HCT116 (cell line): ENCODE results near the gene GJB5. TPM values are rescaled to one million over a fixed set of nuclear protein-coding genes. Genes with fewer than 3 reads are reported as not detected.

ENCODE experiments used
- ATAC-seq: fragments of 200-7000 bp; cut with Tn5 transposase; 2 replicates; pipeline ENCODE4 v1.9.1; 2020; ENCODE audit warnings: mild to moderate bottlenecking, moderate library complexity
- BruUV-seq: library from RNA; stranded (reverse); fragments of 400-500 nt; replicated peaks from 2 replicates; lab custom pipeline; 2021; lab: Mats Ljungman, UMichigan
- CTCF ChIA-PET: fragments of 300-600 bp; sonication (Branson Sonifier 250); formaldehyde crosslinking; loops from one replicate; lab custom pipeline; 2021; ENCODE audit warnings: antibody characterized with exemption; lab: Charles Lee
- POLR2A ChIA-PET: fragments of 300-600, 350-600 bp; sonication (Branson Sonifier 250); formaldehyde crosslinking; loops from one replicate; lab custom pipeline; 2021; ENCODE audit warnings: antibody characterized with exemption; lab: Charles Lee
- RAD21 ChIA-PET, 2 experiments: fragments of 300-600 bp; sonication (Branson Sonifier 250); formaldehyde crosslinking; loops; one replicate each; lab custom pipeline; 2023; ENCODE audit warnings: low total read pairs in 2 of 2; ENCODE audit not compliant: uncharacterized antibody in 2 of 2, unreplicated experiment in 2 of 2, low non-redundant PET in 1 of 2; lab: Charles Lee
- DNase-seq: peaks from one replicate; pipeline ENCODE4 v3.0.0-alpha.2; 2010; ENCODE audit warnings: low read depth, low spot score
- H2AFZ ChIP-seq: fragments of 200-600 bp; shearing (Covaris generic), sonication (generic); 2 replicates; pipeline ENCODE4 v1.6.1; 2017; ENCODE audit warnings: low read depth, mixed run types, mixed read lengths, antibody characterized with exemption, low read length; ENCODE audit not compliant: poor library complexity, severe bottlenecking
- H3K27ac ChIP-seq: 2 replicates; pipeline ENCODE4 v1.5.1; 2012; ENCODE audit warnings: low read depth, low read length
- H3K27me3 ChIP-seq: fragments of 200-600 bp; sonication (generic); 2 replicates; pipeline ENCODE4 v1.6.1; 2016; ENCODE audit warnings: mixed run types, low read length, mixed read lengths; ENCODE audit not compliant: insufficient read depth
- H3K36me3 ChIP-seq, 2 experiments: fragments of 200-500 bp in 1 of 2; fragments of 200-600 bp in 1 of 2; sonication (Bioruptor generic) in 1 of 2; sonication (generic) in 1 of 2; 2 replicates each; pipeline versions ENCODE4 v1.5.1 to v1.6.1; 2014 to 2016; ENCODE audit warnings: low read length in 2 of 2, inconsistent platforms in 1 of 2, mixed read lengths in 1 of 2, mixed run types in 1 of 2; ENCODE audit not compliant: insufficient read depth in 2 of 2, control insufficient read depth in 1 of 2
- H3K4me1 ChIP-seq, 2 experiments: fragments of 200-600 bp in 1 of 2; sonication (generic) in 1 of 2; 2 replicates each; pipeline versions ENCODE4 v1.5.1 to v1.6.1; 2012 to 2017; ENCODE audit warnings: low read length in 2 of 2, inconsistent platforms in 1 of 2, mild to moderate bottlenecking in 1 of 2, mixed read lengths in 1 of 2, mixed run types in 1 of 2, moderate library complexity in 1 of 2; ENCODE audit not compliant: insufficient read depth in 2 of 2, control insufficient read depth in 1 of 2
- H3K4me2 ChIP-seq: fragments of 200-600 bp; sonication (generic); 2 replicates; pipeline ENCODE4 v1.6.1; 2017; ENCODE audit warnings: mixed run types, low read length, mixed read lengths
- H3K4me3 ChIP-seq, 2 experiments: fragments of 200-600 bp in 1 of 2; sonication (generic) in 1 of 2; replicated peaks in 1 of 2; 2 replicates each; pipeline ENCODE4 v1.5.1; 2011 to 2016; ENCODE audit warnings: low read length in 2 of 2, control low read depth in 1 of 2, low read depth in 1 of 2, mild to moderate bottlenecking in 1 of 2, mixed read lengths in 1 of 2, mixed run types in 1 of 2
- H3K79me2 ChIP-seq: fragments of 200-600 bp; sonication (generic); 2 replicates; pipeline ENCODE4 v1.6.1; 2017; ENCODE audit warnings: mild to moderate bottlenecking, mixed run types, low read length, moderate library complexity, mixed read lengths; ENCODE audit not compliant: insufficient read depth
- H3K9ac ChIP-seq: fragments of 200-600 bp; sonication (generic); 2 replicates; pipeline ENCODE4 v1.6.1; 2016; ENCODE audit warnings: low read length, mixed read lengths
- H3K9me2 ChIP-seq: fragments of 200-600 bp; sonication (generic), shearing (Covaris generic); 2 replicates; pipeline ENCODE4 v1.6.1; 2017; ENCODE audit warnings: mixed run types, mild to moderate bottlenecking, moderate library complexity; ENCODE audit not compliant: insufficient read depth
- H3K9me3 ChIP-seq, 2 experiments: fragments of 200-500 bp in 1 of 2; fragments of 200-600 bp in 1 of 2; sonication (Bioruptor generic) in 1 of 2; sonication (generic) in 1 of 2; 2 replicates each; pipeline ENCODE4 v1.6.1; 2014 to 2017; ENCODE audit warnings: low read length in 2 of 2, mixed read lengths in 2 of 2, inconsistent platforms in 1 of 2, low read depth in 1 of 2, mild to moderate bottlenecking in 1 of 2, mixed run types in 1 of 2, moderate library complexity in 1 of 2; ENCODE audit not compliant: control insufficient read depth in 1 of 2, insufficient read depth in 1 of 2
- H4K20me1 ChIP-seq: fragments of 200-600 bp; sonication (generic), shearing (Covaris generic); 2 replicates; pipeline ENCODE4 v1.6.1; 2017; ENCODE audit warnings: mixed run types, mild to moderate bottlenecking, moderate library complexity; ENCODE audit not compliant: insufficient read depth
- CBX3 ChIP-seq: IDR thresholded peaks from 2 replicates; pipeline ENCODE4 v1.6.1; 2012; ENCODE audit warnings: low read depth
- EGR1 ChIP-seq: IDR thresholded peaks from 2 replicates; pipeline ENCODE4 v1.6.1; 2012; ENCODE audit warnings: low read depth
- EZH2phosphoT487 ChIP-seq: fragments of 200-600 bp; IDR thresholded peaks from 2 replicates; pipeline ENCODE4 v1.6.1; 2018; ENCODE audit warnings: antibody characterized with exemption, borderline replicate concordance
- FOSL1 ChIP-seq: IDR thresholded peaks from 2 replicates; pipeline ENCODE4 v1.6.1; 2012; ENCODE audit warnings: low read depth
- JUND ChIP-seq: IDR thresholded peaks from 2 replicates; pipeline ENCODE4 v1.6.1; 2012
- POLR2AphosphoS5 ChIP-seq: IDR thresholded peaks from 2 replicates; pipeline ENCODE4 v1.6.1; 2011; ENCODE audit warnings: mild to moderate bottlenecking, low read depth, low read length, moderate library complexity
- SIN3A ChIP-seq: IDR thresholded peaks from 2 replicates; pipeline ENCODE4 v1.6.1; 2012; ENCODE audit warnings: low read depth
- SP1 ChIP-seq: IDR thresholded peaks from 2 replicates; pipeline ENCODE4 v1.6.1; 2012; ENCODE audit warnings: low read depth
- TCF7L2 ChIP-seq: IDR thresholded peaks from 2 replicates; pipeline ENCODE4 v1.7.0; 2011; ENCODE audit warnings: borderline replicate concordance, inconsistent platforms; ENCODE audit not compliant: insufficient read depth, insufficient read length; ENCODE audit errors: extremely low read depth
- YY1 ChIP-seq: IDR thresholded peaks from 2 replicates; pipeline ENCODE4 v1.6.1; 2011; ENCODE audit warnings: low read length, low read depth, moderate library complexity, mild to moderate bottlenecking; ENCODE audit not compliant: insufficient replicate concordance; ENCODE audit errors: extremely low read depth
- ZFX ChIP-seq: fragments of 450-650 bp; IDR thresholded peaks from 2 replicates; pipeline ENCODE4 v1.6.1; 2017
- ZNF274 ChIP-seq: fragments of 200-500 bp; sonication (Bioruptor generic); IDR thresholded peaks from 2 replicates; pipeline ENCODE4 v1.6.1; 2014; ENCODE audit warnings: mild to moderate bottlenecking, low read depth, low read length, inconsistent platforms
- intact Hi-C: fragments of 100-400 bp; cut with micrococcal nuclease; formaldehyde crosslinking; loops from 2 replicates; pipeline ENCODE4 v1.10.0; 2022
- total RNA-seq: library from RNA; stranded (reverse); gene quantifications from one replicate; pipeline ENCODE4 v1.2.1, GENCODE V29; 2021; ENCODE audit not compliant: unreplicated experiment
- TF ChIP-seq, protein P1 (sequence below): IDR thresholded peaks from 2 replicates; pipeline ENCODE4 v1.6.1; 2012
- TF ChIP-seq, protein P2 (sequence below): IDR thresholded peaks from 2 replicates; pipeline ENCODE4 v1.6.1; 2011; ENCODE audit warnings: mild to moderate bottlenecking, low read length, moderate library complexity; ENCODE audit not compliant: insufficient replicate concordance; ENCODE audit errors: extremely low read depth

The GJB5 gene
- total RNA-seq, 1 experiment from 2014 or later, result 4.6 TPM

DNA sequence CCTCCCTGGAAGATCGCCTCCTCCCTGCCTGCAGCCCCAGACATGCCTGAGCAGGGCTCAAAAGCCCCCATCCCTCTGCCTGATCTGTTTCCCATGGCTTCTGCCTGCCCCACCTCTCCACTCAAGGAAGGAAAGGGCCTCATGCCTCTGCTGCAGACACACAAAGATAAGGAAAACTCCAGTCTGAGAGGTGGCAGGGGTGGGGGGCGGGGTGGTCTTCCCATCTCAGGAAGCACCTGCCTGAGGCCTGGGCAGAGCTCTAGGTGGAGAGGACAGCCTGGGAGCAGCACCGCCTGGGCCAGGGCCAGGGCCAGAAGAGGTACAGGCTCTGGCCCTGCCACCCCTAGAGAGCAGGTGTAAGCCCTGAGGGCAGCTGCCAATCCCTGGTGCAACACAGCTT is 22.1 kb downstream of the GJB5 start:
- ChIA-PET CTCF (no interaction called here), POLR2A (interaction anchor here (1.3 kb wide), 1 partner anchor 12 kb away, joined by 3 read pairs; no protein-coding TSS in a partner anchor)
- H3K27ac ChIP-seq, result no peak overlapping the region

DNA sequence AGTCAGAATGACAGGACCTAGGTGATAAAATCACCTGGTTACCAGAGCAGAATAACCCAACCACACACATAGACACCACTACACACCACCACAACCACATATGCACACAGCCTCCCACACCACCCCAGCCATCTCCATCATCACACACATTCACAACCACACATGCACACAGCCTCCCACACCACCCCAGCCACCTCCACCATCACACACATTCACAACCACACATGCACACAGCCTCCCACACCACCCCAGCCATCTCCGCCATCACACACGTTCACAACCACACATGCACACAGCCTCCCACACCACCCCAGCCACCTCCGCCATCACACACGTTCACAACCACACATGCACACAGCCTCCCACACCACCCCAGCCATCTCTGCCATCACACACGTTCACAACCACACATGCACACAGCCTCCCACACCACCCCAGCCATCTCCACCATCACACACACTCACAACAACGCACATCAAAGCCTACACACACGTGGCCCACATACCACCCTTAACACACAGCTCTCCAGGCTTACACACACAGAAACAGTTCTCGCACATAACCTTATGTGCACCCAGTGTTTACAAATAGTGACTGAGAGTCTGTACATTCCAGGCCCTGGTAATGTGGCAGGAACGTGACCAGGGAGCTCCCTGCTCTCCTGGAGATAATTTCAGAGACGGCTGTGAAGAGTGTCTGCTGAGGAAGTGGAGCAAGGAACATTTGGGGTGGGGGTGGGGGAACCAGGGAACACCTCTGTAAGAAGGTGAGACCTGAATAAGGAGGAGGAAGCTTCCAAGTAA is 22.9 kb downstream of the GJB5 start:
- H3K36me3 ChIP-seq, result no peaks in the 10 kb centered on the region
- CTCF ChIA-PET, result no interaction called here
- DNase-seq (no peak), ATAC-seq (no peak)
- no peaks in the 10 kb centered on the region for H3K27me3 ChIP-seq
- H3K9me2 ChIP-seq, result no peaks in the 10 kb centered on the region
- no peak overlapping the region for H3K4me2 ChIP-seq
- no peaks in the 10 kb centered on the region for H3K9me3 ChIP-seq
- H2AFZ ChIP-seq, result no peak overlapping the region
- intact Hi-C loops, result loop anchor here (2.0 kb wide), 1 partner anchor 15 kb away; no protein-coding TSS in a partner anchor
- POLR2A ChIA-PET, result no interaction called here
- no peak for TF ChIP-seq JUND
- TF ChIP-seq YY1, result no peak
- TF ChIP-seq ZFX, result no peak
- TF ChIP-seq ZNF274, result no peak
- no peak for TF ChIP-seq SP1
- TF ChIP-seq SIN3A, result no peak
- TF ChIP-seq, protein P1, sequence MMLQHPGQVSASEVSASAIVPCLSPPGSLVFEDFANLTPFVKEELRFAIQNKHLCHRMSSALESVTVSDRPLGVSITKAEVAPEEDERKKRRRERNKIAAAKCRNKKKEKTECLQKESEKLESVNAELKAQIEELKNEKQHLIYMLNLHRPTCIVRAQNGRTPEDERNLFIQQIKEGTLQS, result no peak
- no peak for TF ChIP-seq TCF7L2
- TF ChIP-seq EZH2phosphoT487, result no peak
- TF ChIP-seq CBX3, result no peak
- no peak for TF ChIP-seq FOSL1
- TF ChIP-seq, protein P2, sequence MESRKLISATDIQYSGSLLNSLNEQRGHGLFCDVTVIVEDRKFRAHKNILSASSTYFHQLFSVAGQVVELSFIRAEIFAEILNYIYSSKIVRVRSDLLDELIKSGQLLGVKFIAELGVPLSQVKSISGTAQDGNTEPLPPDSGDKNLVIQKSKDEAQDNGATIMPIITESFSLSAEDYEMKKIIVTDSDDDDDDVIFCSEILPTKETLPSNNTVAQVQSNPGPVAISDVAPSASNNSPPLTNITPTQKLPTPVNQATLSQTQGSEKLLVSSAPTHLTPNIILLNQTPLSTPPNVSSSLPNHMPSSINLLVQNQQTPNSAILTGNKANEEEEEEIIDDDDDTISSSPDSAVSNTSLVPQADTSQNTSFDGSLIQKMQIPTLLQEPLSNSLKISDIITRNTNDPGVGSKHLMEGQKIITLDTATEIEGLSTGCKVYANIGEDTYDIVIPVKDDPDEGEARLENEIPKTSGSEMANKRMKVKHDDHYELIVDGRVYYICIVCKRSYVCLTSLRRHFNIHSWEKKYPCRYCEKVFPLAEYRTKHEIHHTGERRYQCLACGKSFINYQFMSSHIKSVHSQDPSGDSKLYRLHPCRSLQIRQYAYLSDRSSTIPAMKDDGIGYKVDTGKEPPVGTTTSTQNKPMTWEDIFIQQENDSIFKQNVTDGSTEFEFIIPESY, result no peak
- no peak for TF ChIP-seq POLR2AphosphoS5
- RAD21 ChIA-PET, result interaction anchor here in 1 of 2 experiments (0.6 kb wide), 1 partner anchor 30 kb away, joined by 4 read pairs; no protein-coding TSS in a partner anchor
- peaks cover 22% of the 10 kb centered on the region for H3K79me2 ChIP-seq
- H4K20me1 ChIP-seq, result no peaks in the 10 kb centered on the region
- no peak overlapping the region for H3K4me3 ChIP-seq
- BruUV-seq, result no TSS peak
- no peak overlapping the region for H3K27ac ChIP-seq
- H3K4me1 ChIP-seq, result peaks cover 24 to 47% of the 10 kb centered on the region in 2 experiments
- no peak overlapping the region for H3K9ac ChIP-seq

More for the DNA sequence above, 22.1 kb downstream of the GJB5 start:
- RAD21 ChIA-PET, result no interaction called here
- no TSS peak for BruUV-seq
- no peak overlapping the region for H2AFZ ChIP-seq
- H4K20me1 ChIP-seq, result no peaks in the 10 kb centered on the region
- H3K4me3 ChIP-seq, result no peak overlapping the region
- H3K27me3 ChIP-seq, result no peaks in the 10 kb centered on the region
- peaks cover 20 to 48% of the 10 kb centered on the region in 2 experiments for H3K4me1 ChIP-seq
- H3K79me2 ChIP-seq, result peaks cover 14% of the 10 kb centered on the region
- ATAC-seq (no peak), DNase-seq (no peak)
- no peaks in the 10 kb centered on the region for H3K36me3 ChIP-seq
- no peaks in the 10 kb centered on the region for H3K9me3 ChIP-seq
- TF ChIP-seq EGR1, result no peak
- no peak overlapping the region for H3K9ac ChIP-seq
- H3K4me2 ChIP-seq, result no peak overlapping the region
- intact Hi-C loops, result no loop called here
- H3K9me2 ChIP-seq, result no peaks in the 10 kb centered on the region
